OCI-LY3 (cell line): ENCODE measurements around the gene ZNF219.

ENCODE experiments used
- CTCF ChIP-seq: fragments of 200-600, 300-600 bp; sonication (generic); IDR thresholded peaks from 2 replicates; pipeline ENCODE4 v1.5.1; 2014; ENCODE audit warnings: antibody characterized with exemption, low read length, low read depth
- EZH2phosphoT487 ChIP-seq: fragments of 200-600 bp; shearing (Covaris generic); IDR thresholded peaks from 2 replicates; pipeline ENCODE4 v1.6.1; 2018; ENCODE audit warnings: antibody characterized with exemption, mixed run types, low read depth

DNA sequence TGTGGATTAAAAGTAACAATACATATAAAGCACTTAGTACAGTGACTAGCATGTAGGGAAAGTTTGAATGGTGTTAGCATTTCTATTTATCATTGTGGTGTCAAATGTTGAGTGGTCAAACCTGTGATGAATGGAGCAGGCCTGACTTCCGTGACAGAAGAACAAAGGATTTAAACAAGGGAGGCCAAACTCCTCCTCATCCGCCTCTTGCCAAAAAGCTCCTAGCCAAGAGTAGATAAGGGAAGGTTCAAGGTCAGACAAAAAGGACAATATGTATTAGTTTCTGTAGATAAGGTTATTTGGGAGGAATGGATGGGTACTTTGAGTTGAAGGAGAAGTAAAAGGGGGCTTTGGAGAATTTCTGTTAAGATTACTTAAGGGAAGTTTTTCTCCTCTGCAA is 49.8 kb downstream of the ZNF219 start:
- TF ChIP-seq CTCF (no peak), EZH2phosphoT487 (no peak)
